GM18870 (cell line): ENCODE results near the gene CCBE1.
A peak's percentile ranks its signal among the peaks of the same experiment; 100 is the strongest.

Source experiments
- ATAC-seq: cut with Tn5 transposase; IDR thresholded peaks from one replicate; pipeline ENCODE4 v1.9.1; 2021; ENCODE audit warnings: moderate library complexity; ENCODE audit not compliant: unreplicated experiment

CCBE1 gene

GRCh38 chr18:59423259-59423658, 274.0 kb downstream of the CCBE1 start:
- ATAC-seq: no peak

- no peak for ATAC-seq
Observed at GRCh38 chr18:59420244-59420643, 277.0 kb downstream of the CCBE1 start.

GRCh38 chr18:59419386-59419785, 277.8 kb downstream of the CCBE1 start:
- ATAC-seq: no peak

GRCh38 chr18:59416818-59417217, 280.4 kb downstream of the CCBE1 start:
- no peak for ATAC-seq

- no peak for ATAC-seq
Observed at GRCh38 chr18:59414111-59414653, 283.0 kb downstream of the CCBE1 start.

GRCh38 chr18:59402432-59403090, 294.7 kb downstream of the CCBE1 start:
- peak; percentile 88 for ATAC-seq

- ATAC-seq: no peak
Observed at GRCh38 chr18:59400407-59400806, 296.8 kb downstream of the CCBE1 start.

- ATAC-seq: no peak
Observed at GRCh38 chr18:59395226-59396175, 301.7 kb downstream of the CCBE1 start.

- ATAC-seq: no peak
Observed at GRCh38 chr18:59393381-59393780, 303.8 kb downstream of the CCBE1 start.

GRCh38 chr18:59388817-59389216, 308.4 kb downstream of the CCBE1 start:
- no peak for ATAC-seq

- ATAC-seq: no peak
Observed at GRCh38 chr18:59387687-59388565, 309.3 kb downstream of the CCBE1 start.

GRCh38 chr18:59386909-59387686, 310.1 kb downstream of the CCBE1 start:
- no peak for ATAC-seq

GRCh38 chr18:59385191-59385590, 312.0 kb downstream of the CCBE1 start:
- ATAC-seq: no peak

- ATAC-seq: no peak
Observed at GRCh38 chr18:59383851-59384250, 313.4 kb downstream of the CCBE1 start.

GRCh38 chr18:59382383-59382782, 314.8 kb downstream of the CCBE1 start:
- ATAC-seq: no peak

- ATAC-seq: no peak
Observed at GRCh38 chr18:59381949-59382348, 315.3 kb downstream of the CCBE1 start.
